ENCODE measurements around the gene NFIB. TPM values are rescaled to one million over a fixed set of nuclear protein-coding genes. Genes with fewer than 3 reads are reported as not detected.

Gene NFIB
- total and polyA plus RNA-seq, 2 donors: 20.8 to 217 TPM

GRCh38 chr9:14348373-14349145 lies 34.6 kb upstream of the NFIB start:
- no peaks in the 10 kb centered on the region for H3K4me1 ChIP-seq (ENCODE audit: insufficient read depth)
- 4% methylated on average over 43 of the region's 43 CpGs for WGBS
- no peak for DNase-seq (ENCODE audit: extremely low spot score)

DNA sequence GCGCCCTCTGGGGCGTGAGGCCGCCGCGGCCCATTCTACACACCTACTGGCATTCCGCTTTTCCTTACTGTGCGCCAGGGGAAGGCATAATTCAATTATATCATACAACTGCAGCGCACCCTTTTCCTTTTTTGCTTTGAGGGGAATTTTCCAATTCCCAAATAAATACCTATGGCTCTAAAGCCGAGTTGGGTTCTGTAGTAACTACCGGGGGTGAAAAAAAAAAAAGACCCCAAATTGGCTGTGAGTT lies 34.1 kb upstream of the NFIB start:
- H3K27ac ChIP-seq (ENCODE audit: low read depth): peak overlapping the region; percentile 19
- WGBS: 2% methylated on average over 10 of the region's 10 CpGs
- peak overlapping the region; percentile 59 for H3K4me3 ChIP-seq (ENCODE audit: low read depth, low read length)
- DNase-seq (ENCODE audit: extremely low spot score): no peak
- H3K36me3 ChIP-seq (ENCODE audit: insufficient read depth): no peaks in the 10 kb centered on the region
- no peaks in the 10 kb centered on the region for H3K4me1 ChIP-seq (ENCODE audit: insufficient read depth)

More at GRCh38 chr9:14348373-14349145, 34.6 kb upstream of the NFIB start:
- Histone ChIP-seq H3K36me3 (ENCODE audit: insufficient read depth) (no peaks in the 10 kb centered on the region), H3K27ac (ENCODE audit: low read depth) (peak overlapping the region; percentile 76), H3K4me3 (ENCODE audit: low read depth, low read length) (peak overlapping the region; percentile 59)

- no peak for DNase-seq (ENCODE audit: extremely low spot score)
- Histone ChIP-seq H3K4me3 (ENCODE audit: low read depth, low read length) (peak overlapping the region; percentile 59), H3K4me1 (ENCODE audit: insufficient read depth) (no peaks in the 10 kb centered on the region), H3K36me3 (ENCODE audit: insufficient read depth) (no peaks in the 10 kb centered on the region), H3K27ac (ENCODE audit: low read depth) (peak overlapping the region; percentile 19)
- WGBS: 1% methylated on average over 53 of the region's 53 CpGs
Observed at GRCh38 chr9:14347406-14348122, 33.6 kb upstream of the NFIB start.

GRCh38 chr9:14346811-14347405 lies 33.0 kb upstream of the NFIB start:
- H3K4me1 ChIP-seq (ENCODE audit: insufficient read depth): no peaks in the 10 kb centered on the region
- no peak for DNase-seq (ENCODE audit: extremely low spot score)
- peak overlapping the region; percentile 59 for H3K4me3 ChIP-seq (ENCODE audit: low read depth, low read length)
- peak overlapping the region; percentile 48 for H3K27ac ChIP-seq (ENCODE audit: low read depth)
- no peaks in the 10 kb centered on the region for H3K36me3 ChIP-seq (ENCODE audit: insufficient read depth)
- 5% methylated on average over 37 of the region's 37 CpGs for WGBS

DNA sequence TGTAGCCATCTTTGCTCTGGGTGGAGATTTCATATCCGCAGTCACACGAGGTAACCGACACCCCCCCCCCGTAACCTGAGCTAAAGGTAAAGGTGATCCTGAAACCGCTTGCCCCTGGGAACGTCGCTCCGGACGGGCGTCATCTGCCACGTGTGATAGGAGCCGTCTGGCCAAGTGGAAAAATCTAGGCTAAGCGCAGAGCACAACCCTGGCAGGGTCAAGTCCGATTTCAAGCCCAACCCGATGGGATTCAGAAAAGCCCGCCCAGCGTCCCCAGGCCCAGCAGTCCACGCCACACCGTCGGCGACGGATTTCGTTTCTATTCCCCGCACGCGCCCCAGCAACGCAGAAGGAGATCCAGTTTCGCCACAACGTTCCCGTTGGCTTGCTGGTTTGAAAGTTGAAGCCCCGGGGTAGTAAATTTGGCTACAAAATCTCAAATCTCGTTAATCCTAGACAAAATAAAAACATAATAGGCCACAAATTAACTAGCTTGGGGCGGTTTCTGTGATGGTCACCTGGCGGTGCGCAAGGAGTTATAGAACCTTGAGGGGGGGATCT lies 32.4 kb upstream of the NFIB start:
- H3K4me3 ChIP-seq (ENCODE audit: low read depth, low read length): peak overlapping the region; percentile 59
- no peak for DNase-seq (ENCODE audit: extremely low spot score)
- H3K27ac ChIP-seq (ENCODE audit: low read depth): peak overlapping the region; percentile 48
- H3K36me3 ChIP-seq (ENCODE audit: insufficient read depth): no peaks in the 10 kb centered on the region
- no peaks in the 10 kb centered on the region for H3K4me1 ChIP-seq (ENCODE audit: insufficient read depth)
- WGBS: 36% methylated on average over 35 of the region's 35 CpGs

GRCh38 chr9:14345354-14346230 lies 31.7 kb upstream of the NFIB start:
- no peak for DNase-seq (ENCODE audit: extremely low spot score)
- H3K4me3 ChIP-seq (ENCODE audit: low read depth, low read length): no peak overlapping the region
- no peaks in the 10 kb centered on the region for H3K4me1 ChIP-seq (ENCODE audit: insufficient read depth)
- H3K27ac ChIP-seq (ENCODE audit: low read depth): no peak overlapping the region
- WGBS: 51% methylated on average over 45 of the region's 45 CpGs
- H3K36me3 ChIP-seq (ENCODE audit: insufficient read depth): no peaks in the 10 kb centered on the region

- no peak for DNase-seq (ENCODE audit: extremely low spot score)
- Histone ChIP-seq H3K27ac (ENCODE audit: low read depth) (no peak overlapping the region), H3K4me1 (ENCODE audit: insufficient read depth) (no peaks in the 10 kb centered on the region), H3K4me3 (ENCODE audit: low read depth, low read length) (no peak overlapping the region), H3K36me3 (ENCODE audit: insufficient read depth) (no peaks in the 10 kb centered on the region)
- 66% methylated on average over 9 of the region's 9 CpGs for WGBS
Observed at GRCh38 chr9:14344941-14345353, 31.0 kb upstream of the NFIB start.

GRCh38 chr9:14344053-14344524 lies 30.1 kb upstream of the NFIB start:
- Histone ChIP-seq H3K27ac (ENCODE audit: low read depth) (no peak overlapping the region), H3K4me3 (ENCODE audit: low read depth, low read length) (no peak overlapping the region), H3K36me3 (ENCODE audit: insufficient read depth) (no peaks in the 10 kb centered on the region), H3K4me1 (ENCODE audit: insufficient read depth) (no peaks in the 10 kb centered on the region)
- no peak for DNase-seq (ENCODE audit: extremely low spot score)
- 9% methylated on average over 6 of the region's 6 CpGs for WGBS

DNA sequence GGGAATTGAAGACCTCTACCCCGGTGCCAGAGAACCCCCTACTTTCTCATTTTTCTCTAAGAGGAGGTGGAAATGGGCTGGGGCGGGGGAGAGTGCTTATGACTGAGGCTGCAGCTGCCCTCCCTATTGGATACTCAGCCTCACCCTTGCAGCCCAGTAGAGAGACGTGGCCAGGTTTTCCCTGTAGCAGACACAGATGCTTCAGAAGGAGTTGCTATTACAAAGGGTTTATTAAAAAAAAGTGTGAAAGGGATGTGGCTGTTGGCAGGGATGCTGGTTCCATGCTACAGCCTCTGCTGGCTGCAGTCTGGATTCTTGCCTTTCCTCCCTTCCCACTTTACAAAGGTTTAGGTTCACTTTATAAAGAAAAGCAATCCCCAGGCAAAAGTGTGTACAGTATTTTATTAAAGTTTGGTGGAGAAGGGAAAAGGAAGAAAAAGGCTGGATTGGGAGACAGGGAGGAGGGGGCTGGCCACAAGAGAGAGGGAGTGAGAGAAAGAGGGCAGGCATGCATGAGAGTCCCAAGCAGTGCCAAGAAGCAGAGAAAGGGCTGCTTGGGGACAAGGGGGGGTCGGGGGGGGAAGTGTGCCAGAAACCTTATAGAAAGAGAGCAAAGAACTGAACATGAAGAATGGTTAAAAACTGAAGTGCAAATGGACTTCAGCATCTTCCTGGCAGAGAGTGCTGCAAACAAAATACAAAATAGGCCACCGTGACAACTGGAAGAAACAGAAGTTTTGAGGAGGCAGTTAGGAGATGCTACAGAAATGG lies 29.5 kb upstream of the NFIB start:
- WGBS: 29% methylated on average over 5 of the region's 5 CpGs
- DNase-seq (ENCODE audit: extremely low spot score): no peak
- no peaks in the 10 kb centered on the region for H3K4me1 ChIP-seq (ENCODE audit: insufficient read depth)
- H3K27ac ChIP-seq (ENCODE audit: low read depth): no peak overlapping the region
- H3K4me3 ChIP-seq (ENCODE audit: low read depth, low read length): no peak overlapping the region
- no peaks in the 10 kb centered on the region for H3K36me3 ChIP-seq (ENCODE audit: insufficient read depth)

DNA sequence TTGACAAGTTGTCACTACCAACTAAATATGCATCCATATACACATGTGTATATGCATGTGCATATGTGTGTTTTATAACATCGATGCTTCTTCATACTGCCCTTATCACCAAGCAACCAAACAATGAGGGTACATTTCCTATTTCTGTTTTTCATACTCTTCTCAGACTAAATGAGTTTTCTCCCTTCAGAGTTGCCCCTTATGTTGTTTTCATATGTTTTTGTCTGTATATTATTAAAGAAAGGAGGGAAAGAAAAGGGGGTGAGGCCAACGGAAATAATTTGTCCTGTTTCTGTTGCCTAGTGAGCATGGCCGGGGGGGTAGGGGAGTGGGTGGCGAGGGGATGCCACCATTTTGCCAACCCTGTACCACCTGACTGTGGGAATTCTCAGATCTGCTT lies 28.8 kb upstream of the NFIB start:
- DNase-seq (ENCODE audit: extremely low spot score): no peak
- 72% methylated on average over 4 of the region's 4 CpGs for WGBS
- no peak overlapping the region for H3K27ac ChIP-seq (ENCODE audit: low read depth)

DNA sequence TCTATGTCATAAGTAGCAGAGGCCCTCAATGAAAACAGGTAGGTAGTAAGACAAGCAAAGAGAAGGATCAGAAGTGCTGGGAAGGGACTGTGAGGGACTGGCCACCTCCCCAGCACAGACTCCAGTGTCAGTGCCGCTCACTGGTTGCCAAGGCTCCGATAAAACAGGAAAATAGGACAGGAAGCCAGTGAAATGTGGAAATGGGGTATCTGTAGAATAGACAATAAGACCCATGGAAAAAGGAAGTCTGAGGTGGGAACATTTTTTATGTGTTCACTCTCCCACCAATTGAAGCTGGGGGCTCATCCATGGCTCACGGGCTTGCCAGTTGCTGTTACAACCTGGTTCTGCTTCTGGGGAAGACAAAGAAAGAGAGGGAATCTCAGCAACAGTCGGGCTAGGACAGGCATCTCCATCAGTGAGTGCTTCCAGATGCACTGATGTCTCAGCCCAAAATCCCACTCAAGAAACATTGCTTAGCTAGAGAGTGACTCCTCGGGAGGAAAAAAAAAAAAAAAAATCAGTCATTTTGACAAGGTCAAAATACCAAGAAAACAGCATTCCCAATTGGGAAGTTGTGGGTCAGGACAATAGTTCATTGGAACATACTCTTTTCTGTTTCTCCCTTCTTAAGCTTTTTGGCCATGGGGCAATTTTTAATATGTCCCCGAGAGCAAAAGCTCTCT lies 27.6 kb upstream of the NFIB start:
- WGBS: 57% methylated on average over 6 of the region's 6 CpGs
- H3K27ac ChIP-seq (ENCODE audit: low read depth): no peak overlapping the region
- no peaks in the 10 kb centered on the region for H3K4me1 ChIP-seq (ENCODE audit: insufficient read depth)

More for the DNA sequence above, 28.8 kb upstream of the NFIB start:
- H3K4me3 ChIP-seq (ENCODE audit: low read depth, low read length): no peak overlapping the region
- no peaks in the 10 kb centered on the region for H3K36me3 ChIP-seq (ENCODE audit: insufficient read depth)
- no peaks in the 10 kb centered on the region for H3K4me1 ChIP-seq (ENCODE audit: insufficient read depth)

GRCh38 chr9:14340994-14341393 lies 27.1 kb upstream of the NFIB start:
- H3K4me3 ChIP-seq (ENCODE audit: low read depth, low read length): no peak overlapping the region
- H3K36me3 ChIP-seq (ENCODE audit: insufficient read depth): no peaks in the 10 kb centered on the region
- H3K27ac ChIP-seq (ENCODE audit: low read depth): no peak overlapping the region
- 46% methylated on average over 3 of the region's 3 CpGs for WGBS
- H3K4me1 ChIP-seq (ENCODE audit: insufficient read depth): no peaks in the 10 kb centered on the region
- DNase-seq (ENCODE audit: extremely low spot score): no peak

More for the DNA sequence above, 27.6 kb upstream of the NFIB start:
- H3K4me3 ChIP-seq (ENCODE audit: low read depth, low read length): no peak overlapping the region
- no peak for DNase-seq (ENCODE audit: extremely low spot score)
- H3K36me3 ChIP-seq (ENCODE audit: insufficient read depth): no peaks in the 10 kb centered on the region

Measured in urinary bladder (tissue), 4 donors.